Stomach (tissue), 9 donors: Measurements from ENCODE around the gene MRPL9. TPM values are rescaled to one million over a fixed set of nuclear protein-coding genes. Genes with fewer than 3 reads are reported as not detected.
"Not testable (repeated sequence)": the region's sequence is repeated elsewhere in the genome, so short reads cannot be mapped to it uniquely, and the experiment has no call there.

Experiments
- DNase-seq, 2 donors: peaks; one replicate each; pipeline versions ENCODE4 v3.0.0 to v3.0.0-alpha.2; 2013 to 2019
- H3K27ac ChIP-seq, 5 donors: fragments of 200-600 bp in 4 of 5; sonication (generic) in 4 of 5; one replicate each; pipeline ENCODE4 v1.5.1; 2013 to 2019; ENCODE audit warnings: mild to moderate bottlenecking in 1 of 5, moderate library complexity in 1 of 5
- H3K27me3 ChIP-seq, 3 donors: fragments of 200-600 bp; sonication (generic); one replicate each; pipeline ENCODE4 v1.5.1; 2017 to 2019; ENCODE audit warnings: mixed run types in 1 of 3
- H3K36me3 ChIP-seq, 4 donors: fragments of 200-600 bp; sonication (generic); 1 replicate in 3 of 4; 2 replicates in 1 of 4; pipeline ENCODE4 v1.5.1; 2016 to 2019
- H3K4me1 ChIP-seq, 4 donors: fragments of 200-600 bp; sonication (generic); one replicate each; pipeline ENCODE4 v1.5.1; 2016 to 2019
- H3K4me3 ChIP-seq, 4 donors: fragments of 200-600 bp; sonication (generic) in 3 of 4; one replicate each; pipeline ENCODE4 v1.5.1; 2016 to 2019; ENCODE audit warnings: mild to moderate bottlenecking in 1 of 4
- H3K9me3 ChIP-seq, 4 donors: fragments of 200-600 bp; sonication (generic); one replicate each; pipeline ENCODE4 v1.5.1; 2016 to 2019
- EP300 ChIP-seq: sonication (generic); formaldehyde crosslinking; IDR thresholded peaks from one replicate; pipeline ENCODE4 v1.6.1; 2017; ENCODE audit warnings: antibody characterized with exemption
- POLR2A ChIP-seq, 4 donors: fragments of 450-650 bp; IDR thresholded peaks; one replicate each; pipeline ENCODE4 v1.6.1; 2016; ENCODE audit warnings: antibody characterized with exemption in 4 of 4, control low read depth in 2 of 4, mild to moderate bottlenecking in 1 of 4, moderate library complexity in 1 of 4
- POLR2AphosphoS5 ChIP-seq, 3 donors: sonication (generic); formaldehyde crosslinking; IDR thresholded peaks; one replicate each; pipeline ENCODE4 v1.6.1; 2016; ENCODE audit warnings: antibody characterized with exemption in 3 of 3
- WGBS, 5 donors: extraction: QIAGEN DNeasy Blood & Tissue Kit in 3 of 5; methylation state at CpG; one replicate each; pipeline versions ENCODE4 v1.1.5 to v1.1.7; 2013 to 2018; 5-methylcytosine and 5-hydroxymethylcytosine counted together
- intact Hi-C: fragments of 100-400 bp; cut with DNase I; formaldehyde crosslinking; loops from one replicate; pipeline ENCODE4 v1.15.1; 2023; ENCODE audit warnings: low total_unique reads
- polyA plus RNA-seq, 3 donors: library from polyadenylated mRNA; stranded (reverse); fragments of 200-250 nt; gene quantifications; one replicate each; pipeline ENCODE4 v1.2.3, GENCODE V29; 2013
- total RNA-seq, 5 donors: library from RNA; depleted of rRNA; stranded (reverse); fragments of >200 nt; gene quantifications; one replicate each; pipeline versions ENCODE4 v1.1.0 to v1.2.3, GENCODE V29; 2014 to 2016
- TF ChIP-seq, protein P1 (sequence below), 7 experiments: fragments of 450-650 bp in 4 of 7; fragments of 200-600 bp in 3 of 7; sonication (generic) in 3 of 7; IDR thresholded peaks; one replicate each; pipeline ENCODE4 v1.5.1; 2016 to 2019; ENCODE audit warnings: antibody characterized with exemption in 7 of 7, control low read depth in 2 of 7, mild to moderate bottlenecking in 1 of 7
- donor health status: healthy with polysubstance abuse.
- donor health status: Bipolar disorder and iron deficiency.
- donor health status: healthy.

Gene MRPL9
- total and polyA plus RNA-seq, 8 donors, result 19.8 to 246 (median 69.6) TPM

DNA sequence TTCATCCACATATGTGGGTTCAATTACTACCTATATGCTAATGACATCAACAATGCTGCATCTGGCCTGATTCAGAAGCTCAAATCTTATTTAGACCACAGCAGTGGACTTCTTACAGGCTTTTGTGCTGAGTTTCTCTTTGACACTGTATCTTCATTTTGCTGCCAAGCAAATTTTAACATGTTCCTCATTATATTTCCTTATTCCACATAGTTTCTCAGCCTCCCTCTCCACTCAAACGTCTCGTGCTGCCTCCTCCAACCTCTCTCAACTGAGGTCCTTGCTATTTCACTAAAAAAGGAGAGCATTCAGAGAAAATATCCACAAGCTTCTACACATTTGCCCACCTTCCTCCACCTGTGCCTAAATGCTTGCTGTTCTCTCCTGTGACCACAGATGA lies 20.5 kb upstream of the MRPL9 start:
- intact Hi-C loops, result no loop called here

DNA sequence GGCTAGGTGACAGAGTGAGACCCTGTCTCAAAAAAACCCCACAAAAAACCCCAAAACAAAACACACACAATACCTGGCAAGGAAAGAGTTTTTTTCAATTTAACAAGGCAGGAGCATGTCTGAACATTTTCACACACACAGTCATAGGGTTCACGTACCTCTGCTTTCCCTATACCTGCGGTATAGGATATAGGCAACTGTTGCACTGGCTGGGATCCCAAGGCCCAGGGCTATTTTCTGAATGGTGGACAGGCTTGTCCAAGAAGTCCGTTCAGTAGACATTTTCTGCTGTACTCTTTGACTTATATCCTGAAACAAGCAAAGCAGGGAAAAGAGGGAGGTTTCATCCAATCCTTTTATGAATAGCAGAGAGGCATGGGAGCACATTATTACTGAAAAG lies 19.4 kb upstream of the MRPL9 start:
- WGBS, 5 donors, result 87 to 94% (median 90%) methylated on average over 3 of the region's 3 CpGs
- Histone ChIP-seq H3K4me1 (no peaks in the 10 kb centered on the region), H3K27ac (no peak overlapping the region), H3K9me3 (no peaks in the 10 kb centered on the region), H3K27me3 (no peaks in the 10 kb centered on the region), H3K36me3 (peaks cover 0 to 48% (median 34%) of the 10 kb centered on the region in 4 donors), H3K4me3 (no peak overlapping the region)
- DNase-seq, result no peak
- intact Hi-C loops, result no loop called here
- TF ChIP-seq, protein P1, sequence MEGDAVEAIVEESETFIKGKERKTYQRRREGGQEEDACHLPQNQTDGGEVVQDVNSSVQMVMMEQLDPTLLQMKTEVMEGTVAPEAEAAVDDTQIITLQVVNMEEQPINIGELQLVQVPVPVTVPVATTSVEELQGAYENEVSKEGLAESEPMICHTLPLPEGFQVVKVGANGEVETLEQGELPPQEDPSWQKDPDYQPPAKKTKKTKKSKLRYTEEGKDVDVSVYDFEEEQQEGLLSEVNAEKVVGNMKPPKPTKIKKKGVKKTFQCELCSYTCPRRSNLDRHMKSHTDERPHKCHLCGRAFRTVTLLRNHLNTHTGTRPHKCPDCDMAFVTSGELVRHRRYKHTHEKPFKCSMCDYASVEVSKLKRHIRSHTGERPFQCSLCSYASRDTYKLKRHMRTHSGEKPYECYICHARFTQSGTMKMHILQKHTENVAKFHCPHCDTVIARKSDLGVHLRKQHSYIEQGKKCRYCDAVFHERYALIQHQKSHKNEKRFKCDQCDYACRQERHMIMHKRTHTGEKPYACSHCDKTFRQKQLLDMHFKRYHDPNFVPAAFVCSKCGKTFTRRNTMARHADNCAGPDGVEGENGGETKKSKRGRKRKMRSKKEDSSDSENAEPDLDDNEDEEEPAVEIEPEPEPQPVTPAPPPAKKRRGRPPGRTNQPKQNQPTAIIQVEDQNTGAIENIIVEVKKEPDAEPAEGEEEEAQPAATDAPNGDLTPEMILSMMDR (IDR thresholded peaks at IDR 0.05), result no peak
- no peak for TF ChIP-seq POLR2AphosphoS5 (IDR thresholded peaks at IDR 0.05)
- no peak for TF ChIP-seq POLR2A (IDR thresholded peaks at IDR 0.05)
- no peak for TF ChIP-seq EP300

More for the DNA sequence above, 20.5 kb upstream of the MRPL9 start:
- Histone ChIP-seq H3K36me3 (peaks cover 0 to 37% (median 24%) of the 10 kb centered on the region in 4 donors), H3K27me3 (no peaks in the 10 kb centered on the region), H3K27ac (no peak overlapping the region), H3K4me1 (no peaks in the 10 kb centered on the region), H3K9me3 (no peaks in the 10 kb centered on the region), H3K4me3 (no peak overlapping the region)
- DNase-seq, result no peak
- TF ChIP-seq, protein P1 (IDR thresholded peaks at IDR 0.05), result no peak
- TF ChIP-seq POLR2AphosphoS5 (IDR thresholded peaks at IDR 0.05), result no peak
- no peak for TF ChIP-seq POLR2A (IDR thresholded peaks at IDR 0.05)
- no peak for TF ChIP-seq EP300
- WGBS, 5 donors, result 74 to 85% (median 79%) methylated on average over 2 of the region's 2 CpGs

DNA sequence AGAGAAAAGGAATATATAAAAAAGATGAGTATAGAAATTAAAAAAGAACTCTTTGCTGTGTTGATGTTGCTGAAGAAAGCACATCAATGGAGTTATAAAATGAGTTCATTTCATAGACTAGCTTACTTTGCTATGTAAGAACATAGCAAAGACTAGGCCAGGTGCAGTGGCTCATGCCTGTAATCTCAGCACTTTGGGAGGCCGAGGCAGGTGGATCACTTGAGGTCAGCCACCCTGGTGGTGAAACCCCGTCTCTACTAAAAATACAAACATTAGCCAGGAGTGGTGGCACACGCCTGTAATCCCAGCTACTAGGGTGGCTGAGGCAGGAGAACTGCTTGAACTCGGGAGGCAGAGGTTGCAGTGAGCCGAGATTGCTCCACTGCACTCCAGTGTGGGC lies 18.7 kb upstream of the MRPL9 start:
- not testable (repeated sequence) for H3K4me1 ChIP-seq

DNA sequence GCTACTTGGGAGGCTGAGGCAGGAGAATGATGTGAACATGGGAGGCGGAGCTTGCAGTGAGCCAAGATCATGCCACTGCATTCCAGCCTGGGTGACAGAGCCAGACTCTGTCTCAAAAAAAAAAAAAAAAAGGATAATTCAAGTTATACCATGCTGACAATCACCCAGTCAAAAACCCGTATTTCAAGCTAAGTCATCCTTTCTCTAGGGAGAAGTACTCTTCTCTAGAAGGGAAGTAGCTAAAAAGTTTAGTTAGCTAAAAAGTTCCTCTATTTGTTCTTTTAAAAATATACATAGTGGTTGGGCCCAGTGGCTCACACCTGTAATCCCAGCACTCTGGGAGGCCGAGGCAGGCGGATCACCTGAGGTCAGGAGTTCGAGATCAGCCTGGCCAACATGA lies 17.4 kb upstream of the MRPL9 start:
- H3K9me3 ChIP-seq, DNase-seq, H3K4me3 ChIP-seq, H3K4me1 ChIP-seq, intact Hi-C loops, H3K27ac ChIP-seq, H3K27me3 ChIP-seq: not testable (repeated sequence)
- 93 to 99% (median 95%) methylated on average over 5 of the region's 5 CpGs for WGBS, 5 donors
- H3K36me3 ChIP-seq, result peaks cover 2 to 66% (median 49%) of the 10 kb centered on the region in 4 donors

More for the DNA sequence above, 18.7 kb upstream of the MRPL9 start:
- intact Hi-C loops, H3K4me3 ChIP-seq, H3K9me3 ChIP-seq, H3K27ac ChIP-seq, H3K27me3 ChIP-seq, DNase-seq: not testable (repeated sequence)
- 77 to 84% (median 81%) methylated on average over 5 of the region's 5 CpGs for WGBS, 5 donors
- H3K36me3 ChIP-seq, result peaks cover 0 to 53% (median 38%) of the 10 kb centered on the region in 4 donors

DNA sequence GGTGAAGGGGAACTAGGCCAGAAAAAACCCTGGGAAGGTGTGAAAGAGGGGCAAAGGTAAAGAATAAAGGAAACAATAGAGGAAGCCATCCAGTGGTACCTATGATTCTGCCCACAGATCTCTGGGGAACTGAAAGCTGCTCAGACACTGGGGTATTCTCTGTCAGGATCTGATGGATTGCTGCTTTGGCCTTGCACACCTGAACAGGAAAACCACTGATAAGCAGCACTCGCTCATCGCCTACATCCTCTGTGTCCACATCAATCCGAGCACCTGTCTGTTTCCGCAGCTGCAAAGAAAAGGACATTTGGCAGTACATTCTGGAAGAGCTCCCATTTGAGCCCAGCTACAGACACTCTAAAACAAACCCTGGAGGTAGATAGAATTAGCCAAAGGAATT lies 16.6 kb upstream of the MRPL9 start:
- WGBS, 5 donors, result 85 to 89% (median 88%) methylated on average over 4 of the region's 4 CpGs
- Histone ChIP-seq H3K36me3 (peaks cover 10 to 74% (median 58%) of the 10 kb centered on the region in 4 donors), H3K4me1 (no peaks in the 10 kb centered on the region), H3K9me3 (no peaks in the 10 kb centered on the region), H3K4me3 (no peak overlapping the region), H3K27ac (no peak overlapping the region), H3K27me3 (no peaks in the 10 kb centered on the region)
- no peak for DNase-seq
- intact Hi-C loops, result no loop called here
- no peak for TF ChIP-seq EP300
- TF ChIP-seq POLR2A (IDR thresholded peaks at IDR 0.05), result no peak
- TF ChIP-seq POLR2AphosphoS5 (IDR thresholded peaks at IDR 0.05), result no peak
- TF ChIP-seq, protein P1 (IDR thresholded peaks at IDR 0.05), result no peak
